ENCODE measurements around the gene ZNF469. TPM values are rescaled to one million over a fixed set of nuclear protein-coding genes. Genes with fewer than 3 reads are reported as not detected.
A peak's percentile ranks its signal among the peaks of the same experiment; 100 is the strongest.

ZNF469 gene
- total RNA-seq, 1 donor from 2014 or later = under 0.01 TPM

DNA sequence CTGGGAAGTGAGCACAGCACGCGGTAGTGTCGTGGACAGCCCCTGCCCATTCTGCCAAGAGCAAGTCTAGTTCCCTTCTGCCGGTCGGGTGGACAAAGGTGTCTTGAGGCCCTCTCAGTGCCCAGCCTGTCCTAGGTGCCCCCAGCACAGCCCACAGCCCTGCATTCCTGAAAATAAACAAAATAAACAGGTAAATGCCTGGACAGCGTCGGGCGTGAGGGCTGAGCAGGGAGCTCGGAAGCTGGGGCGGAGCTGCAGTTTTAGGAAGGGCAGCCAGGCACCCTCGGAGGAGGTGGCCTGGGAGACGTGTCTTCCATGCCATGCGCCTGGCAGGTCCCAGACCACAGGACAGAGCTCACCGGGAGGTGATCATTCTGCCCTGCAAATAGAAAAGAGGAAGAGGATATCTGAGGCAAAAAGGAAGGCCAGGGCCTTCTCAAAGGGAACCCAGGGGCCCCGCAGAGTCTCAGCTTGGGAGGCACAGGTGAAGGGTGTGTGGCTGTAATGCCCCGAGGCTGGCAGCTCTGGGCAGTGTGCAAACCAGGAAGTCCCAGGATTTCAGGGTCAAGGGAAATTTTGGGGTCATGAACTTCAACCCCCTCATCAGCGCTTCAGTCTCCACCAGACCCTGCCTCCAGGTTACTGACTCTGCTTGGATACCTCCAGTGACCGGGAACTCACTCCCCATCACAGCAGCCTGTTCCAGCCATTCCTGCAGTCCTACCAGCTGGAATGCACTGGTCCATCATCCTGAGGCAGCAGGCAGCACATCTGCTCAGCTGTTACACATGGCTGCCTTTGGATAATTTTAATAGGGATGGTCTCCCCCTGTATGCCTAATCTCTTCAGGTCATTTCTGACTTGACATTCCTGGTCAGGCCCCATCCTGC, 1.7 kb downstream of the ZNF469 start:
- Histone ChIP-seq H3K27me3 (ENCODE audit: control insufficient read depth, insufficient read depth, low read length) (peaks cover 20% of the 10 kb centered on the region), H3K4me3 (ENCODE audit: low read depth, low read length) (no peak overlapping the region), H3K36me3 (ENCODE audit: control insufficient read depth, insufficient read depth, low read length) (no peaks in the 10 kb centered on the region)
- FAIRE-seq (peak; percentile 55), DNase-seq (ENCODE audit: low read depth) (no peak)
- TF ChIP-seq, protein P1, sequence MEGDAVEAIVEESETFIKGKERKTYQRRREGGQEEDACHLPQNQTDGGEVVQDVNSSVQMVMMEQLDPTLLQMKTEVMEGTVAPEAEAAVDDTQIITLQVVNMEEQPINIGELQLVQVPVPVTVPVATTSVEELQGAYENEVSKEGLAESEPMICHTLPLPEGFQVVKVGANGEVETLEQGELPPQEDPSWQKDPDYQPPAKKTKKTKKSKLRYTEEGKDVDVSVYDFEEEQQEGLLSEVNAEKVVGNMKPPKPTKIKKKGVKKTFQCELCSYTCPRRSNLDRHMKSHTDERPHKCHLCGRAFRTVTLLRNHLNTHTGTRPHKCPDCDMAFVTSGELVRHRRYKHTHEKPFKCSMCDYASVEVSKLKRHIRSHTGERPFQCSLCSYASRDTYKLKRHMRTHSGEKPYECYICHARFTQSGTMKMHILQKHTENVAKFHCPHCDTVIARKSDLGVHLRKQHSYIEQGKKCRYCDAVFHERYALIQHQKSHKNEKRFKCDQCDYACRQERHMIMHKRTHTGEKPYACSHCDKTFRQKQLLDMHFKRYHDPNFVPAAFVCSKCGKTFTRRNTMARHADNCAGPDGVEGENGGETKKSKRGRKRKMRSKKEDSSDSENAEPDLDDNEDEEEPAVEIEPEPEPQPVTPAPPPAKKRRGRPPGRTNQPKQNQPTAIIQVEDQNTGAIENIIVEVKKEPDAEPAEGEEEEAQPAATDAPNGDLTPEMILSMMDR (IDR thresholded peaks at IDR 0.05; ENCODE audit: insufficient read depth, low read length, severe bottlenecking) = no peak

DNA sequence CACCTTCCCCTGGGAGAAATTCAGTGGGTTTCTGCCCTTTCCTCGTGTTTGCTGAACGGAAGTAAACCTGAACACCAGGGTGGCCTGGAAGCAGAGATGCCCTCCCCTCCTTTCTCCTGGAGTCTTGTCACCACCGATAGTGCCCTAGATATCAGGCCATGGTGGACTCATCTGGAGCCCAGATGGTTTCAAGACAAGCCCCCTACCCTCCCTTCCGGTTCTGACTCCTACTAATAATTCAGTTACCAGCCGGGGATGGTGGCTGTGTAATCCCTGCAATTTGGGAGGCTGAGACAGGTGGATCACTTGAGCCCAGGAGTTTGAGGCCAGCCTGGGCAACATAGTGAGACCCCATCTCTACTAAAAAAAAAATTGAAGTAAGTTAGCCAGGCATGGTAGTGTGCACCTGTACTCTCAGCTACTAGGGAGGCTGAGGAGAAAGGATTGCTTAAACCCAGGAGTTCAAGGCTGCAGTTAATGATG, 2.4 kb downstream of the ZNF469 start:
- Histone ChIP-seq H3K4me3 (ENCODE audit: low read depth, low read length) (no peak overlapping the region), H3K27me3 (ENCODE audit: control insufficient read depth, insufficient read depth, low read length) (peaks cover 20% of the 10 kb centered on the region), H3K36me3 (ENCODE audit: control insufficient read depth, insufficient read depth, low read length) (no peaks in the 10 kb centered on the region)
- TF ChIP-seq, protein P1 (IDR thresholded peaks at IDR 0.05; ENCODE audit: insufficient read depth, low read length, severe bottlenecking) = no peak
- DNase-seq (ENCODE audit: low read depth) (no peak), FAIRE-seq (no peak)

DNA sequence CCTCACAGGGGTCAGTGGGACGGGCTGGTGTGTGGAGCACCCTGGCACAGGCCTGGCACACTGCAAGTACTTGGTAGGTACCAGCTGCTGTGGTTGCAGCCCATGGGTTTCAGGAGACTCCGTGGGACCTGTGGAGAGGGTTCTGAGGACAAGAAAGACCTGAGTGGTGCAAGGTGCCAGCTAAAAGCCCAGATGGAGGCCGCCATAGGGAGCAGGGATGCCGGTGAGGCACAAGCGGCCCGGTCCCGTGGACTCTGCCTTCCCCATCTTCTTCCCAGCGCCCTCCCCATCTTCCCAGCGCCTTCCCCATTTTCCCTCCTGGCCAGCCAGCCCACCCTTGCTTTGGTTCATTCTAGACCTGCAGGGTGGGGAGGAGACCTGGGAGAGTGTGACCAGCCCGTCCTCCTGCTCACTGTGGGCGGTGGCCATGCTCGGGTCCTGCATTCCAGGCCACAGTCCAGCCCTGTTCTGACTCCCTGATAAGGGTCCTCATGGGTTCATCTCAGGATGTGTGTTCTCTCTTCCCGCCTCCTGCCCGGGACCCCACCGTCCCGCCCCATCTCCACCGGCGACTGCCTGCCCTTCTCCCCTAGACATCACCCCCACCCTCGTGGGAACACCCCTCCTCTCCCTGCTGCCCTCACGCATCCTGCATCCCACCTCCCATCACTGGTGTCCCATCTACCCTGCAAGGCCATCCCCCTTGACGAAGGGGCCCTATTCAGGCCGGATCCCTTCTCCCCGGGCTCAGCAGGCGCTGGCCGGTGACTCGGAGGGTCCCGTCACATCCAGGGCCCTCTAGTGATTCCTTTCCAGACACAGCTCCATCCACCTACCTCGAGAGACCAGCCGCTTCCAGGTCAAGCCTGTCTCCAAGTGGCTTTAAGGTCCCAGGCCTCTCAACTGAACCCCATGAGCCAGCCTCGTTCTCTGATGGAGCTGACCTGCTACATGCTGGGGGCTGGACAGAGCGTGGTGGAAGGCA, 3.4 kb downstream of the ZNF469 start:
- Histone ChIP-seq H3K4me3 (ENCODE audit: low read depth, low read length) (no peak overlapping the region), H3K36me3 (ENCODE audit: control insufficient read depth, insufficient read depth, low read length) (no peaks in the 10 kb centered on the region), H3K27me3 (ENCODE audit: control insufficient read depth, insufficient read depth, low read length) (peaks cover 20% of the 10 kb centered on the region)
- TF ChIP-seq, protein P1 (IDR thresholded peaks at IDR 0.05; ENCODE audit: insufficient read depth, low read length, severe bottlenecking) = no peak
- DNase-seq (ENCODE audit: low read depth) (no peak), FAIRE-seq (no peak)

DNA sequence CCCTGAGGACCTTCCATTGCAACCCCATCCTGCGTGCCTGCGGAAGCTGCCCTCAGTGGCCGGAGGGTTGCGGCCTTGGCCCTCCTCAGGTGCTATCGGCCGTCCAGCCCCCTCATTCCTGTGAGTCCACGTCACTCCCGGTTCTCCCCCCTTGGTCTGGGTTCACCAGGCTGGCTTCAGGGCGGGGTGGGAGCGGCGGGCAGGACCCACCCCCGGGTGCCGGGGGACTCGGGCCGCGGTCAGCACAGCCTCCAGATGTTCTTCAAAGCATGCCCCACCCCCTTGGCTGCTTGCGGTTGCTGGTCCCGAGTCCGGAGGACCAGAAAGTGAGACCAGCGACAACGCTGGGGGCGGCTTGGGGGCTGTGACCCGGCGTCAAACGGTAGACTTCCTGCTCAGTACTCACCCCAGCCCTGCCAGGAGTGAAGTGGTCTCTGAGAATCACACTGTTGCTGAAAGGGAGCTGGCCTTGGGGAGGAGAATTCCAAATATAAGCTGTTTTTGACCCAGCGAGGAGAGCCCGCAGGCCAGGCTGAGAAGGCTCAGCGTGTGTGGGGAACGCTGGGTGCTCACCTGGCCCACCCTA, 4.5 kb downstream of the ZNF469 start:
- TF ChIP-seq, protein P1 (IDR thresholded peaks at IDR 0.05; ENCODE audit: insufficient read depth, low read length, severe bottlenecking) = no peak
- H3K36me3 ChIP-seq (ENCODE audit: control insufficient read depth, insufficient read depth, low read length) = no peaks in the 10 kb centered on the region
- H3K4me3 ChIP-seq (ENCODE audit: low read depth, low read length) = no peak overlapping the region
- DNase-seq (ENCODE audit: low read depth) (no peak), FAIRE-seq (no peak)
- H3K27me3 ChIP-seq (ENCODE audit: control insufficient read depth, insufficient read depth, low read length) = peaks cover 20% of the 10 kb centered on the region

DNA sequence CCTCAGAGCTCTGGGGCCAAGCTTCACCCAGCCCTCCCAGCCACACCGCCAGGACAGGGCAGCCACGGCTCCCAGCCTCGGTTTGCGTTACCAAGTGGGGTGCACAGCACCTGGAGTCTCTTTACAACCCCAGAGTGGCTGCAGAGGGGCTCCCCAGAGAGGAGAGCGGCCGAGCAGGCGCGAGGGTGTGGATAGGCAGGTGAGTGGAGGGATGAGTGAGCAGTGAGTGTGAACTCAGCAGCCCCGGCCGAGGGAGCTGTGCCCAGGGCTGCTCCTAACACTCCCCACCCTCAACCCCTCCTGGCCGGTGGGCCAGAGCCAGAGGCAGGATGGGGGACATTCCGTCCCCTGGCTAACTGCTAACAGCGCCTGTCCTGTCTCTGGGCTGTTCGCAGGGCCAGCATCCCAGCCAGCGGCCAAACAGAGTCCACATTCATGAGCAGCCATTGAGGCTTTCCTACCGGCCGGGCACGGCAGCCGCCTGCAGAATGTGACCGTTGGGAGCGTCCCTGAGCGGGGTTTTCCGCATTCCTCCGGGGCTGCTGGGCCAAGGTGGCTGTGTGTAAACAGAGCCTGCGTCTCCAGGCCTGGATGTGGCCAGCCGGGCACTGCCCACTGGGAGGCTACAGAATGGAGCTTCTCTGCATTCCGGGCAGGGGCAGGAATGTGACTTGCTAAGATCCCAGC, 5.3 kb downstream of the ZNF469 start:
- DNase-seq (ENCODE audit: low read depth) = peak; percentile 28

More for the DNA sequence above, 5.3 kb downstream of the ZNF469 start:
- FAIRE-seq = no peak
- Histone ChIP-seq H3K27me3 (ENCODE audit: control insufficient read depth, insufficient read depth, low read length) (peaks cover 17% of the 10 kb centered on the region), H3K4me3 (ENCODE audit: low read depth, low read length) (no peak overlapping the region), H3K36me3 (ENCODE audit: control insufficient read depth, insufficient read depth, low read length) (no peaks in the 10 kb centered on the region)
- TF ChIP-seq, protein P1 (IDR thresholded peaks at IDR 0.05; ENCODE audit: insufficient read depth, low read length, severe bottlenecking) = no peak

Data from bronchial epithelial cell (primary cell).